HEK293T (cell line): Measurements from ENCODE around the gene MTAP.

Source experiments
- BHLHE40 ChIP-seq: fragments of 450-650 bp; IDR thresholded peaks from 2 replicates; pipeline ENCODE4 v1.6.1; 2016; ENCODE audit warnings: mild to moderate bottlenecking, moderate library complexity, borderline replicate concordance
- CTBP1 ChIP-seq: fragments of 450-650 bp; IDR thresholded peaks from 2 replicates; pipeline ENCODE4 v1.6.1; 2016; ENCODE audit warnings: borderline replicate concordance
- ELF4 ChIP-seq: fragments of 450-650 bp; IDR thresholded peaks from 2 replicates; pipeline ENCODE4 v1.6.1; 2017; ENCODE audit warnings: antibody characterized with exemption
- FOXA1 ChIP-seq: fragments of 450-650 bp; IDR thresholded peaks from 2 replicates; pipeline ENCODE4 v1.6.1; 2016; ENCODE audit warnings: mild to moderate bottlenecking
- L3MBTL2 ChIP-seq: fragments of 450-650 bp; conservative IDR thresholded peaks from 2 replicates; pipeline ENCODE4 v1.6.1; 2016; ENCODE audit warnings: mild to moderate bottlenecking
- NFRKB ChIP-seq: fragments of 450-650 bp; IDR thresholded peaks from 2 replicates; pipeline ENCODE4 v1.6.1; 2016; ENCODE audit warnings: mild to moderate bottlenecking, moderate library complexity
- SP1 ChIP-seq: fragments of 450-650 bp; IDR thresholded peaks from 2 replicates; pipeline ENCODE4 v1.6.1; 2017
- SUZ12 ChIP-seq: fragments of 450-650 bp; IDR thresholded peaks from 2 replicates; pipeline ENCODE4 v1.6.1; 2016; ENCODE audit warnings: mild to moderate bottlenecking

GRCh38 chr9:21800931-21801682 lies 1.3 kb upstream of the MTAP start:
- TF ChIP-seq L3MBTL2 (no peak), FOXA1 (no peak), SP1 (no peak), SUZ12 (no peak), CTBP1 (no peak), NFRKB (no peak), BHLHE40 (no peak), ELF4 (no peak)
